Liver (tissue), 9 donors: ENCODE results near the gene TAF6L. TPM values are rescaled to one million over a fixed set of nuclear protein-coding genes. Genes with fewer than 3 reads are reported as not detected.

ENCODE experiments used
- DNase-seq: peaks from one replicate; pipeline ENCODE4 v3.0.0-alpha.2; 2017; ENCODE audit warnings: low spot score
- H3K27ac ChIP-seq, 2 donors: one replicate each; pipeline ENCODE4 v1.7.0; 2013; ENCODE audit warnings: inconsistent platforms in 2 of 2, low read length in 2 of 2, control low read depth in 1 of 2, low read depth in 1 of 2, mild to moderate bottlenecking in 1 of 2
- H3K27me3 ChIP-seq, 4 donors: one replicate each; pipeline versions ENCODE4 v1.6.1 to v1.7.0; 2013; ENCODE audit warnings: low read length in 3 of 4, inconsistent platforms in 1 of 4, mild to moderate bottlenecking in 1 of 4, moderate library complexity in 1 of 4; ENCODE audit not compliant: control insufficient read depth in 4 of 4, insufficient read depth in 4 of 4
- H3K36me3 ChIP-seq, 4 donors: one replicate each; pipeline versions ENCODE4 v1.6.1 to v1.7.0; 2013; ENCODE audit warnings: low read length in 3 of 4, mild to moderate bottlenecking in 3 of 4, low read depth in 1 of 4, moderate library complexity in 1 of 4; ENCODE audit not compliant: control insufficient read depth in 4 of 4, insufficient read depth in 3 of 4
- H3K4me1 ChIP-seq, 4 donors: one replicate each; pipeline versions ENCODE4 v1.6.1 to v1.7.0; 2013; ENCODE audit warnings: low read length in 3 of 4, mild to moderate bottlenecking in 3 of 4, moderate library complexity in 1 of 4; ENCODE audit not compliant: control insufficient read depth in 4 of 4, insufficient read depth in 4 of 4
- H3K4me3 ChIP-seq, 3 donors: one replicate each; pipeline versions ENCODE4 v1.6.1 to v1.7.0; 2013; ENCODE audit warnings: low read length in 3 of 3, control low read depth in 1 of 3, low read depth in 1 of 3, mild to moderate bottlenecking in 1 of 3
- H3K9ac ChIP-seq, 2 donors: one replicate each; pipeline ENCODE4 v1.7.0; 2013; ENCODE audit warnings: low read length in 2 of 2, mild to moderate bottlenecking in 2 of 2, moderate library complexity in 2 of 2, control low read depth in 1 of 2, low read depth in 1 of 2
- H3K9me3 ChIP-seq, 4 donors: one replicate each; pipeline versions ENCODE4 v1.6.1 to v1.7.0; 2013; ENCODE audit warnings: low read length in 3 of 4; ENCODE audit not compliant: control insufficient read depth in 4 of 4
- ATF3 ChIP-seq: IDR thresholded peaks from 2 replicates; pipeline ENCODE4 v1.6.1; 2016; ENCODE audit warnings: antibody characterized with exemption
- CTCF ChIP-seq: fragments of 150-350 bp; IDR thresholded peaks from 2 replicates; pipeline ENCODE4 v1.5.1; 2017; ENCODE audit warnings: improper control_type of control experiment, low read depth, low read length; ENCODE audit not compliant: missing input control
- EGR1 ChIP-seq, 2 donors: IDR thresholded peaks; 2 replicates each; pipeline ENCODE4 v1.6.1; 2016 to 2018; ENCODE audit warnings: antibody characterized with exemption in 2 of 2, low read depth in 2 of 2
- FOXA1 ChIP-seq: IDR thresholded peaks from 2 replicates; pipeline ENCODE4 v1.6.1; 2016; ENCODE audit warnings: antibody characterized with exemption
- FOXA2 ChIP-seq: IDR thresholded peaks from 2 replicates; pipeline ENCODE4 v1.6.1; 2016; ENCODE audit warnings: antibody characterized with exemption
- GABPA ChIP-seq, 2 donors: IDR thresholded peaks in 1 of 2; conservative IDR thresholded peaks in 1 of 2; 2 replicates each; pipeline ENCODE4 v1.6.1; 2016; ENCODE audit warnings: antibody characterized with exemption in 2 of 2, mild to moderate bottlenecking in 1 of 2, moderate library complexity in 1 of 2
- HNF4A ChIP-seq, 2 donors: conservative IDR thresholded peaks; 2 replicates each; pipeline ENCODE4 v1.6.1; 2016; ENCODE audit warnings: antibody characterized with exemption in 2 of 2, mild to moderate bottlenecking in 2 of 2
- HNF4G ChIP-seq: IDR thresholded peaks from 2 replicates; pipeline ENCODE4 v1.6.1; 2016; ENCODE audit warnings: antibody characterized with exemption
- JUND ChIP-seq, 2 donors: IDR thresholded peaks; 2 replicates each; pipeline ENCODE4 v1.6.1; 2016; ENCODE audit warnings: antibody characterized with exemption in 2 of 2
- MAX ChIP-seq: IDR thresholded peaks from 2 replicates; pipeline ENCODE4 v1.6.1; 2016; ENCODE audit warnings: antibody characterized with exemption
- NR2F2 ChIP-seq: IDR thresholded peaks from 2 replicates; pipeline ENCODE4 v1.6.1; 2016; ENCODE audit warnings: antibody characterized with exemption
- RAD21 ChIP-seq, 2 donors: IDR thresholded peaks; 2 replicates each; pipeline ENCODE4 v1.6.1; 2016; ENCODE audit warnings: antibody characterized with exemption in 2 of 2, mild to moderate bottlenecking in 2 of 2
- REST ChIP-seq: IDR thresholded peaks from 2 replicates; pipeline ENCODE4 v1.6.1; 2016; ENCODE audit warnings: antibody characterized with exemption, mild to moderate bottlenecking
- RXRA ChIP-seq, 2 donors: IDR thresholded peaks; 2 replicates each; pipeline ENCODE4 v1.6.1; 2017 to 2018; ENCODE audit warnings: antibody characterized with exemption in 2 of 2, mild to moderate bottlenecking in 1 of 2
- SP1 ChIP-seq: IDR thresholded peaks from 2 replicates; pipeline ENCODE4 v1.6.1; 2018; ENCODE audit warnings: antibody characterized with exemption, mild to moderate bottlenecking
- TAF1 ChIP-seq: conservative IDR thresholded peaks from 2 replicates; pipeline ENCODE4 v1.6.1; 2016; ENCODE audit warnings: antibody characterized with exemption, mild to moderate bottlenecking
- ZBTB33 ChIP-seq: IDR thresholded peaks from 2 replicates; pipeline ENCODE4 v1.6.1; 2016; ENCODE audit warnings: antibody characterized with exemption
- WGBS: extraction: QIAGEN DNeasy Blood & Tissue Kit; methylation state at CpG from one replicate; pipeline ENCODE4 v1.1.7; 2013; 5-methylcytosine and 5-hydroxymethylcytosine counted together
- polyA plus RNA-seq, 2 donors: library from polyadenylated mRNA; stranded (reverse) in 1 of 2; unstranded in 1 of 2; fragments of 200-250 nt in 1 of 2; fragments of >200 nt in 1 of 2; fragmentation: Nextera tagmentation in 1 of 2; extraction: Ambion mirVana in 1 of 2; gene quantifications; one replicate each; pipeline versions ENCODE4 v1.2.1 to v1.2.3, GENCODE V29; 2013 to 2015
- total RNA-seq, 2 donors: library from RNA; depleted of rRNA; stranded (reverse); fragments of >200 nt; gene quantifications; one replicate each; pipeline ENCODE4 v1.2.3, GENCODE V29; 2014
- donor health status: healthy.
- donor health status: healthy.
- donor health status: healthy.
- donor health status: healthy.
- donor health status: healthy.

Gene TAF6L
- total and polyA plus RNA-seq, 4 donors: 5.8 to 25.2 (median 10.6) TPM

GRCh38 chr11:62816557-62816956 lies 45.4 kb downstream of the TAF6L start:
- Histone ChIP-seq H3K27ac (no peak overlapping the region), H3K4me1 (no peaks in the 10 kb centered on the region), H3K36me3 (peaks cover 18 to 41% (median 23%) of the 10 kb centered on the region in 4 donors), H3K9me3 (no peaks in the 10 kb centered on the region), H3K9ac (no peak overlapping the region), H3K27me3 (no peaks in the 10 kb centered on the region), H3K4me3 (no peak overlapping the region)
- no peak for TF ChIP-seq ATF3
- TF ChIP-seq CTCF: no peak
- TF ChIP-seq TAF1: no peak
- no peak for TF ChIP-seq FOXA2
- no peak for TF ChIP-seq MAX
- no peak for DNase-seq
- 82% methylated on average over 8 of the region's 8 CpGs for WGBS

GRCh38 chr11:62817129-62817528 lies 45.9 kb downstream of the TAF6L start:
- DNase-seq: no peak
- 93% methylated on average over 4 of the region's 4 CpGs for WGBS
- peaks cover 20 to 44% (median 27%) of the 10 kb centered on the region in 4 donors for H3K36me3 ChIP-seq
- H3K4me3 ChIP-seq: no peak overlapping the region
- no peaks in the 10 kb centered on the region for H3K27me3 ChIP-seq
- TF ChIP-seq FOXA2 (no peak), REST (no peak), RAD21 (IDR thresholded peaks at IDR 0.05) (no peak), HNF4A (conservative IDR thresholded peaks at IDR 0.05) (no peak), EGR1 (IDR thresholded peaks at IDR 0.05; ENCODE audit: low read depth in 2 of 2) (no peak), JUND (IDR thresholded peaks at IDR 0.05) (no peak), ZBTB33 (no peak), ATF3 (no peak), GABPA (IDR thresholded peaks at IDR 0.05 in 1 of 2, conservative IDR thresholded peaks at IDR 0.05 in 1 of 2) (no peak), NR2F2 (no peak), MAX (no peak), RXRA (IDR thresholded peaks at IDR 0.05) (no peak), TAF1 (no peak), CTCF (no peak), HNF4G (no peak), SP1 (no peak), FOXA1 (no peak)
- H3K9ac ChIP-seq: no peak overlapping the region
- H3K27ac ChIP-seq: no peak overlapping the region
- no peaks in the 10 kb centered on the region for H3K4me1 ChIP-seq
- H3K9me3 ChIP-seq: no peaks in the 10 kb centered on the region
